Measurements from ENCODE around the gene HTRA2.
"Not testable (repeated sequence)": the region's sequence is repeated elsewhere in the genome, so short reads cannot be mapped to it uniquely, and the experiment has no call there.

HTRA2 gene

DNA sequence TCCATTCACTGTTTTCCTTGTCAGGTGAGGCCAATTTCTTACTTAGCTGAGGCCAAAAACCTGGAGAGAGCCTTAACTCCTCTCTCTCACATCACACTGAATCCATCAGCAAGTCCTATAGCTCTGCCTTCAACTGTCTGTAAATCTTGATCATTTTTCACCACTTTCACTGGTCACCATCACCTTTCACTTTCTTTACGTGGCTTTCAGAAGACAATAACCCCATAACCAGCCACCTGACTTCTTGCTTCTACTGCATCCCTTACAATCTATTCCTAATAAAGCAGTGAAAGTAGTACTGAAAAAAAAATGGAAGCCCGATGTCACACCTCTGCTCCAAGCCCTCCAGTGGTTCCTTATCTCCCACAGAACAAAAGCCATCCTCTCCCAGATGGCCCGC, 16.3 kb downstream of the HTRA2 start:
- no peak for DNase-seq

DNA sequence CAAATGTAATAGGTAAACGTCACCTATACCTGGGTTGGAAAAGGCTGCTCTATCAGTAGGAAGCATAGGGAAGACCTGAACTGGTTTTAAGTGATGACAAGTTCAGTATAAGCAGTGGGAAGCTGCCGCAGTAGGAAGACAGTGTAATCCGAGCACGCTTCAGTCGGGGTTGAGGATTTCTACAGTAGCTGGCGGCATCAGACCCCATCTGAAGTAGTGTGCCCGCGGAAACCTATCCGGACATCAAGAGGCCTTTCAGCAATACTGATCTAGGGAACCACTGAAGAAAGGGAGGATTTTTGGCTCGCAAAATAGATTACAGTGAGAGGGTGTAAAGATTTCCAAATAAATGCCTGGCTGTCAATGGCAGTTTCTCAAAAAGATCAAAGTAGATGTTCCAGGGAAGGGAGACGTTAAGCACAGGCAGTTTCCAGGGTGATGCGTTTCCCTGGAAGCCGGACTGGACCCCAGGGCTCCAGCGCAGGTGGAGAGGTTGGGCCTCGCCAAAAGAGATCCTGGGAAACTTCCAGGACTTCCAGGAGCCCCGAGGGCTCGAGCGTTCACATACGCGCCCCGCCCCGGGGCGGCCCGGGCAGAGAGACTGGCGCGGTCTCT, 18.7 kb downstream of the HTRA2 start:
- no peak for DNase-seq

DNA sequence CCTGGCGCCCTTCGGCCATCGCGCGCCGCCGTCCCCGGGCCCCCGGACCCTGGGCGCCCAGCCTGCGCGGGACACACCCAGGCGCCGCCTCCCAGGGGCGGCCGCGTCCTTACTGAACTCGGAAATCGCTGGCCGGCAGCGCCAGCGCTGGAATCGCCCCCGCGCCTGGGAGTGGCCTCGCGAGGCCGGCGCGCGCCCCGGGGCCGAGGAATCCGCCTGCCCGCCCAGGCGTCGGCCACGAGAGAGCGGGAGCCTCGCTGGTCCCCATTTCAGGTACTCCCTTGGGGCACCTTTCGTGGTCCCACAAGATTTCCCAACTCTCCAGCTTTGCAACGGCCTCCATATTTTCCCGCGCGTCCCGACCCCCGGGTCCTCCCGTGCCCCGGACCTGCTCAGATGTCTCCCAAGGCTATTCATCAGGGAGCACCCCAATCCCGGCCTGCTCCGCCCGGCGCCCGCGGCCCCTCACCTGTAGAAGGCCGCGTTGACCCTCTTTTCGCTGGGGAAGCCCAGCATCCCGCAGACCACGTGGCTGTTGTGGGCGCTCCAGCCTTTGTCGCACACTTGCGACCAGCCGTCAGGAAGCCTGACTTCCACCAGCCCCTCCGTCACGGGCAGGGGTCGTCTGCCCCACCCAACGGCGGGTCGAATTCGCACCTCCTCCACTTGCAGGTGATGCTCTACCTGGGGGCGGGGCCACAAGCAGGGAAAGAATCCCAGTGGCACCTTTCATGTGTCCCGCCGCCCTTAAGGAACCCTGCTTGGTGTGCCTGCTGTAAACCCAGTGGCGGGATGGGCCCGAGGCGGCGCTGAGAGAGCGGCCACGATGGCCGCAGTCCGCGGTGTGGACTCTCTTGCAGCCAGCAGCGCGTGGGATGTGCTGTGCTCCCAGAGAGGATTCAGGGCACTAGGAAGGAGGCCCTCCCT, 19.4 kb downstream of the HTRA2 start:
- DNase-seq: no peak

DNA sequence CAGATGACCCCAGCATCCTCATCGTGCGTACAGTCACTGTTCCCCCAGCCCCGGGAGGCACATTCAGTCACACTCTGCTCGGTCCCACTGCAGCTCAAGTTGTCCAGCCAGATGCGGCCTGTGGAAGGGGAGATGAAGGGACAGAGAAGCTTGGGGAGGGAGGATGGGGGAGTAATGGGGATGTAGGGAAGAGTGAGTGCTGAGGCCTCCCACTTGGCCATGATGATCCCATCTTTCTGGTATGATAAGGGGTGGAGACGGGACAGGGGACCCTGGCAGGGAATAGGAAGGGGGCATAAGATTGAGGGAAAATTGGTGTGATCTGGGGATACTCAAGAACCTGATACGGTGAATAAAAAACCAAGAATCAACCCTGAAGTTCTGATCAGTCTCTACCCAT, 20.5 kb downstream of the HTRA2 start:
- no peak for DNase-seq

DNA sequence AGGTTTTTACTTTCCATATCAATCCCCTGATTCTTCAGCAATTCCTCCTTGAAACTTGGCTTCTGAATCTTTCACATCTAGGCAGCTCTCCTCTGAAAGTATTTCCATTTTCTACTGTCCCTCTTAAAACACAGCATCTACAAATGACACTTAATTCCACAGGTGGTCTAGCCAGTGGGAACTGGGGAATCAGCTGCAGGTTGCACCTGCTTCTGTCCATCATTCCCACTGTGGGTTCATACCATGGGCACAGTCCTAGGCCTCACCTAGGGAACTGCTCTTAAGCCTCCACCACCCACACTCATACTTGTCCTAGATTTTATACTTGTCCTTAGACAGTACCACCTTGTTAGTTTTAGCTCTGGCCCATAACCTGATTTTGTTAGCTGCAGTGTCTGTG, 21.8 kb downstream of the HTRA2 start:
- no peak for DNase-seq

DNA sequence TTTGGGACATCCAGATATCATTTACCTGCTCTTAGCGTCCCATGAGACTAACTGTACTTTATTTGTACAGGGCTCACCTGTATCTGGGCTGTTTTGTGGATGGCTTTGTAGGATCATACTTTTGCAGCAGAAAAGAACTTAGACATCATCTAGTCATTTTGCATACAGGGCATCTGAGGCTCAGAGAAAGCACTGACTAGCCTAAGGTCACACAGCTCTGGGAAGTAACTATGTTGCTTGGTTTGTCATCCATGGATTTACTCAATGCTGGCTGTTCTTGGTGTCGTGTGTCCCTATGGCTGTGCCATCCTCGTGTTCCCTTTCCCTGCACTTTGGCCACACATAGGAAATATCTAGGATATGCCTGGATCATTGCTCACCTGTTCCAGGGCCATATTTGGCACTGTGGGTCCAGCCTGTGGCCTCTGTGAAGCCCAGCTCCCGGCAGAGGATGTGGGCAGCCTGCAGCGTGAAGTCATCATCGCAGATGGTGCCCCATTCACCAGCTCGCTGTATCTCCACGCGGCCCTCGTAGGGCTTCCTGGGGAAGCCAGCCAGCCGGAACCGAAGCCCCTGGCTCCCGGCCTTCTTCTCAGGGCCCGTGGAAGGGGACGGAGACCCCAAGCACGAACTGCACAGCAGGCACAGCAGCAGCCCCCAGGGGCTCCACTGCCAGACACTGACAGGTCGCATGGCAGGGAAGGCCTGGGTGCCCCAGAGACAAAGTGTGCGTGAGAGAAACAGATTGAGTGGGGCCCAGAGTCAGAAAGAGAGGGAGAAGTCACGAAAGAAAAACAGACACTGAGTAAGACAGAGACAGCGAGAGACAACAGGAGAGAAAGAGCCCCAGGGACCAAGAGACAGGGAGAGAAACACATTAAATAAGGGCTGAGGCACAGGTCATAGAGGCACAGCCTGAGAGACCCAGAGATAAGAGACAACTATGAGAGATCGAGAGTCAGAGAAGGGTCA, 22.5 kb downstream of the HTRA2 start:
- DNase-seq: no peak

DNA sequence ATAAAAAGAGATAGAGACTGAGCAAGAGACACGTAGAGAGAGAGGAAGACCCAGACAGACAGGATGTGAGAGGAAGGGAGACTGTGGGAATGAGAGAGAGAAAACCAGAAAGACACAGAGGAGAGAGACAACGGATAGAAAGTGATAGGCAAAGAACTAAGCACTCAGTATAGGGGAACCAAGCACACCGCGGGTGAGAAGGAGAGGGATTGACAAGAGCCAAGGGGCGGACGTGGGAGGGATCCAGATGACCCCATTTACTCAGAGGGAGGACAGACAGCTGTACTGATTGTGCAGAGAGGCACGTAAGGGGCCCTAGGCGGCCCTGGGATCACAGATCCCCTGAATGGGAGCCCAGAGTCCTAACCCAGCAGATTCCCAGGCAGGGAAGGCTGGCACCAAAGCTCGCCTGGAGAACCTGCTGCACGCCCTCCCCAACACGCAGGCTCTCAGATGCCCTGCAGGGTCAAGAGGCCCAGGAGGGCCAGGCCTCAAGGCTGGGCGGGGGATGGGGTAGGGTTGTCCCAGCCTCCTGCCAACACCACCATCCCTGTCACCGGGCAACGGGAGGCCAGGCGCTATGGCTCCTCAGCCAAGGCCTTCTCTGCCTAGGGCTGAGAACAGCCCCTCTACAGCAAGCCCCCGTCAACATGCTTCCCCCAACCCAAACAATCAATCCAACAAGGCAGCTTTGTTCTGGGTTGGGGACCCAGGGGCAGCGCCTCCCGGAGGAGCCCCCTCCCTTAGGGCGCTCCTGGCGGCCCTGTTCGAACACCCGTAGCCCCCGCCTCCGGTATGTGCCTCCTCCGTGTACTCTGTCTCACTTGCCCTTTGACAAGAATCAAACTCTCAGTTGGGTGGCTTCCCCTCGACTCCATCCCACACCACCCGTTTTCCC, 23.4 kb downstream of the HTRA2 start:
- DNase-seq: no peak

DNA sequence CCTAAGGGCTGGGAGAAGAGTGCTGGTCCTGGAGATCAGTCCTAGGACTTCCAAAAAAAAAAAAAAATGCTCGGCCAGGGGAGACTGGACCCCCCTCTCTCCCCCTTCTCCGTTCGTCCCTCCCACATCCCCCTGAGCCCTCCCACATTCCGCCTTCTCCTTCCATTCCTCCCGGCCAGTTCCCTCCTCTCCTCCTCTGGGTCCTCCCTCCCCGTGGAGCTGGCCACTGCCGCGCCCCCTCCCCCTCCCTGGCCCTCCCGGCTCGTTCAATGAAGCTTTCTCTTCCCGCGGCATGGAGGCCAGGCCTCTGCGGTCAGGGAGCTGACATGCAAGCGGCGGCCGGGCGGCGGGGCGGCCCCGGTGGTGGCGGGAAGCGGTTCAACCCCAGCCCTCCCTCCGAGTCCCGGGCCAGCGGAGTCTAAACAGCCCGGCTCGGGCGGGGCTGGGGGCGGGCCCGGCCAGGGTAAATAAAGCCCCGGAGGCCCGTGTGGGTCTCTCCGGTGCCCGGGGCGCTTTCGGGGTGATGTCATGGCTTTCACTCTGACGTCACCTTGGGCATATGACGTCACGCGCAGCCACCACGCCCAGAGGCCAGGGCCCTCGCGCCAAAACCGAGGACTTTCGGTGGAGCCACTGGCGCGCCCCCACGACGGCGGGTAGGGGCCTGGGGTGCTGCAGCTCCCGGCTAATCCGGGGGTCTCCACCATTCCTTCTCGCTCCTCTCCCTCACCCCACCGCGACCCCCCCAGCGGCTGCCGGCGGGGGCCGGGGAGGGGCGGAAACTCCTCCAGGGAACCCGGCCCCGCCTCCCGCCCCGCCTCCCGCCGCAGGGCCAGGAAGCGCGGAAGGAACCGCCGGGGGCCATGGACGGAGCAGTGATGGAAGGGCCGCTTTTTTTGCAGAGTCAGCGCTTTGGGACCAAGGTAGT, 24.4 kb downstream of the HTRA2 start, which contains the start of the genes DOK1 and LOXL3:
TSS of gene DOK1 (plus strand) at position 829 of the 928 bp plus-strand sequence. CDS start at position 864, 35 bp downstream.
TSS of gene LOXL3 (minus strand) at position 51 of the 928 bp plus-strand sequence. CDS start 1,308 bp downstream, outside the sequence.
- DNase-seq: no peak

DNA sequence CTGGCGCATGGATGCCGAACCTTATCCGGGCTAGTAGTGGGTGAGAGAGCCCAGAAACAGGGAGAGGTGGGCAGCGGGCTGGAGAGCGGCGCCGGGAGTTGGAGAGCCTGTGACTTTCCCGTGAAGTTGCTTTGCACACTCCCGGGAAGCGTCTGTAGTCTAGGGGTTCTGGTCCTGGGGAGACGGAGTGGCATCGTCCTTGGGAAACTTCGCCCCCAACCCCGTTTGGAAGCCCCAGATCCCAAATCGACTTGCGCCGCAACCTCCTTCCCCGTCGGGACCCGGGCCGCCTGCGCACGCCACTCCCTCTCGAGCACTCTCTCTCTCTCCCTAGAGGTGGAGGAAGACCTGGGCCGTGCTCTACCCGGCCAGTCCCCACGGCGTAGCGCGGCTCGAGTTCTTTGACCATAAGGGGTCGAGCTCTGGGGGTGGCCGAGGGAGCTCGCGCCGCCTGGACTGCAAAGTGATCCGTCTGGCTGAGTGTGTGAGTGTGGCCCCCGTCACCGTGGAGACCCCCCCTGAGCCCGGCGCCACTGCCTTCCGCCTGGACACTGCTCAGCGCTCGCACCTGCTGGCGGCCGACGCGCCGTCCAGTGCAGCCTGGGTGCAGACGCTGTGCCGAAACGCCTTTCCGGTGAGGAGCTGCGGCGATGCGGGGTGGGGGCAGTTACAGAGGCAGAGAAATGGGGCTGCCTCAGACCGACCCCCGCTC, 25.2 kb downstream of the HTRA2 start:
- no peak for DNase-seq

DNA sequence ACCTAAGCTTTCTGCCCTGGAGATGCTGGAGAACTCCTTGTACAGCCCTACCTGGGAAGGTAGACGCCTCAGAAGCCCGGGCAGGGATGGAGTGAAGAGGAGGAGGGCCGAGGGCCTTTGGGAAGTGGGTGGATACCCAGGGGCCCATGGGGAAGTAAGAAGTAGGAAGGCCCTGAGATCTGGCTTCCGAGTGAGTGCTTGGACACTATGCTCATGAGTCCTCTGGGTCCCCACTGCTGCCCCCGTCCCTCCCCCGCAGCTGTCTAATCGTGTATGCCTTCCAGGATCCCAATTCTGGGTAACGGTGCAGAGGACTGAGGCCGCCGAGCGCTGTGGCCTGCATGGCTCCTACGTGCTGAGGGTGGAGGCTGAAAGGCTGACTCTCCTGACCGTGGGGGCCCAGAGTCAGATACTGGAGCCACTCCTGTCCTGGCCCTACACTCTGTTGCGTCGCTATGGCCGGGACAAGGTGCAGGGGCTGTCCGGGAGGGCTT, 25.9 kb downstream of the HTRA2 start:
- no peak for DNase-seq

DNA sequence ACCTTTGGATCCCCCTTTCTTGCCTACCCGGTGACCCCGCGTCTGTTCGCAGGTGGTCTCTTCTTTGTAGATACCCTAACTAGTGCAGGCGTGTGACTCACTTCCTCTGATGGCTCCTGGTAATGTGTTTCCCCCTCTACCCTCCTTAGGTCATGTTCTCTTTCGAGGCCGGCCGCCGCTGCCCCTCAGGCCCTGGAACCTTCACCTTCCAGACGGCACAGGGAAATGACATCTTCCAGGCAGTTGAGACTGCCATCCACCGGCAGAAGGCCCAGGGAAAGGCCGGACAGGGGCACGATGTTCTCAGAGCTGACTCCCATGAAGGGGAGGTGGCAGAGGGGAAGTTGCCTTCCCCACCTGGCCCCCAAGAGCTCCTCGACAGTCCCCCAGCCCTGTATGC, 26.4 kb downstream of the HTRA2 start:
- no peak for DNase-seq

DNA sequence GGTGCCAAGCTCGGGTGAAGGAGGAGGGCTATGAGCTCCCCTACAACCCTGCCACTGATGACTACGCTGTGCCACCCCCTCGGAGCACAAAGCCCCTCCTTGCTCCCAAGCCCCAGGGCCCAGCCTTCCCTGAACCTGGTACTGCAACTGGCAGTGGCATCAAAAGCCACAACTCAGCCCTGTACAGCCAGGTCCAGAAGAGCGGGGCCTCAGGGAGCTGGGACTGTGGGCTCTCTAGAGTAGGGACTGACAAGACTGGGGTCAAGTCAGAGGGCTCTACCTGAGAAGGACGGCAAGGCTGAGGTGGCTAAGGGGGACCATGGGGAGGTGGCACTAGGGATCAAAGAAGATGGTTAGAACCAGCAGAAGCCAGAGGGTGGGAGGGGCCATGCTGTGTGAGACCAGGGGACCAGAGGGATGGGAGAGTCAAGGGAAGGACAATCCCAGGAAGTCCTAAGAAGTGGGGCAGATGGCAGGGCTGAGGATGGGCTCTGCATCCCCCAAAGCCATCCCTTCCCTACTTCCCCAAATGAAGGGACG, 27.2 kb downstream of the HTRA2 start:
- no peak for DNase-seq

DNA sequence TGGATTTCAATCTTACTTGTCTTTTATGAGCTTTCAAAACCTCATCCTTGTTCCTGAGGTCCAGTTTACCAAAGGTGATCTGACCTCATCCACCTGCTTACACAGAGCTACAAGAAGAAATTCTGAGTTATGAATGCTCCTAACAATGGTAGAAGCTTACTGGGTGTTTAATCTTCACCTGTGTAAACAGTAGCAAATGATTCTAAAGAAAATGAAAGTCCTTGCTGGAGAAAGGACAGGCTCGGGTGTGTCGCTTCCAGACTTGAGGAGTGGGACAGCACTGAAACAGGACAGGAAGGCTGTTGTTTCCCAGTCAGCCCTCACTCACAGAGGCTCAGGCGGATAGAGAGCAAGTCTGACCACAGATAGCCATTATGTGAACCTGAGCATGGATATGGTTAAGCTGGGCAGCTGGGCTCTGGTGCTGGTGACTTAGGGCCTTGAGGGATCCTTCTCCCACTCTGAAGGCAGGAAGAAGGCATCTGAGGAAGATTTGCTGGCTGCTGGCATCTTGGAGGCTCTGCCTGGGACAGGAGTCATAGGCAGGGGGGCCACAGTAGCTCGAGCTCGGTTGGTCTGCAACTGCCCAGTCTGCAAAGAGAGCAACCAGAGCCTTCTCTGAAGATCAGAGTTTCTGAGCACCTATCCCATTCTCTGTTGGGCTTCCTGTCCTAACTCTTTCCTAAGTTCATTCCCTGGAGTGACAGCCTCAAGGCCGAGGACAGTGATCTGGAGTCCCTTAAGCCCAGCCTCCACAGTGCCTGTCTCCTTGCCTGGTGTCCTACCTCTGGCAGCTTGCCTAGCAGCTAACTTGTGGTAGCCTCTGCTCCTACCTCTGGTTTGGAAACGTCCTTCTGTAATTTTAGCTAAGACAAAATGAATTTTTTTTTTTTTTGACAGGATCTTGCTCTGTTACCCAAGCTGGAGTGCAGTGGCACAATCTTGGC, 28.8 kb downstream of the HTRA2 start:
- no peak for DNase-seq

DNA sequence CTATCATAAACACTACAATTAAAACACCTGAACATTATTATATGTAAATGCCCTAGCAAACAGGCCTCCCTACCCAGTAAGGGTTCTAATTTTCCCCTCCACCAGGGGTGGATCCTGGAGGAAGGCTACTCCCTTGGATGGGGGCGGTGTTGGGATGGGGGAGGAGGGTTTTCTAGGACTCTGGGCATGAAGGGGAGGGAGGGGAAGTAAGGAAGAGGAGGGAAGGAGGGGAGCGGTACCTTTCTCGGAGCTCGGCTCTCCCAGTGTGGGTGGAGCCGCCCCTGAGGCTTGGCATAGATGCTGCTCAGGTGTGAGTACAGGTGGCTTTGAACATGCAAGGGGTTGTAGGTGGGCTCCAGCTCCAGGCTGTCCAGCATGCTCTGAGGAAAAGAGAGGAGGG, 30.2 kb downstream of the HTRA2 start:
- no peak for DNase-seq

DNA sequence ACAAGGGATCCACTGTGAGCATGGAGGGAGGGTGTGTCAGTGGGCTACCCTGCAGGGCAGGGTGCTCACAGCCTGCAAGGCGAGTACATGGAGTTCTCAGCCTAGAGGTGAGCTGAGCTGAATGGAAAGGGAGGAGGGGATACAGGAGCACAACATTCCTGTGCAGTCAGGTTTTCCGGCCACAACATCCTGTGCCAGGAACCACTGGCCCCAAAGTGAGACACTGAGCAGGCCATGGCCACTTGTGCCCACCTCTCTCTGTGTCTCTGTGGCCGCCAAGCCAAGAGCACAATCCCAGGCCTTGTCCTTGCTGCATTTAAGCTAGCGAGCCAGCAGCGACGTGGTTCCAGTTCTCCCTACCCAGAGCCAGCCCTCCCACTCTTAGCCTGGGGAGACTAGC, 30.9 kb downstream of the HTRA2 start:
- DNase-seq: no peak

DNA sequence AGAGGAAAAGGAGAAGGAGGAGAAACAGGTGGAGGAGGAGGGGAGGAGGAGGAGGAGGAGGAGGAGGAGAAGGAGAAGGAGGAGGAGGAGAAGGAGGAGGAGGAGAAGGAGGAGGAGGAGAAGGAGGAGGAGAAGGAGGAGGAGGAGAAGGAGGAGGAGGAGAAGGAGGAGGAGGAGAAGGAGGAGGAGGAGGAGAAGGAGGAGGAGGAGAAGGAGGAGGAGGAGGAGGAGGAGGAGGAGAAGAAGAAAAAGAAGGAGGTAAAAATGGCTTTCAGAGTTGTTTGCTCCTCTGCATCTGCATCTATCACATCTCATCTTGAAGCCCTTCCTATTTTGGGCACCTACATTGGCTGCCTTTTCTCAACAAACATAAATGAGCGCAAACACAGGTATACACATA, 31.3 kb downstream of the HTRA2 start:
- DNase-seq: not testable (repeated sequence)

DNA sequence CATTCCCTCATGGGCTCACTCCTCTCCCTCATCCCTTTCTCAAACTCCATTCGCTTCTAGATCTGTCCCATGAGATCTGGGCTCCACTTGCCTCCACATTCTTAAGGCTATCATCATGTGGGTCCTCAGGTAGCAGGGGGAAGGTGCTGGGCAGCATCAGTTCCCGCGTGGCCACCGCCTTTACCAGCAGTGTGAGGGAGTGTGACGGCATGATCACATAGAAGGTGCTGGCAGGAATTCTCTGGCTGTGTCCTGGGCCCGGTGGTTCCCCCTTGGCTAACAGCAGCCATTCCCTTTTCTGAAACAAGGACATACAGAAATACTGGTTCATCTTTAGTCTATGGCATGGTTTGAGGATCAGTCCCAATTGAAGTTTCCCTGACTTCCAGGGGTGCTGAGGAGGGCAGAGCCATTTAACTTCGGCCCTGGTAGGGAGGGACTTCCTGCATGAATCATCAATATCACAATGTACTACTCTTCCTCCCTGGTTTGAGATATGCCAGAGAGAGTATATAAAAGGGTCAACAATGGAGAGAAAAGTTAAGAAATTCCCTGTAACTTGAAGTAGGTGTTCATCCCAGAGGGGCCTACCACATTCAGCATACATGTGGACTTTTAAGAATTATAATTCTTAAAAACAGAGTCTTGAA, 32.5 kb downstream of the HTRA2 start:
- DNase-seq: no peak

DNA sequence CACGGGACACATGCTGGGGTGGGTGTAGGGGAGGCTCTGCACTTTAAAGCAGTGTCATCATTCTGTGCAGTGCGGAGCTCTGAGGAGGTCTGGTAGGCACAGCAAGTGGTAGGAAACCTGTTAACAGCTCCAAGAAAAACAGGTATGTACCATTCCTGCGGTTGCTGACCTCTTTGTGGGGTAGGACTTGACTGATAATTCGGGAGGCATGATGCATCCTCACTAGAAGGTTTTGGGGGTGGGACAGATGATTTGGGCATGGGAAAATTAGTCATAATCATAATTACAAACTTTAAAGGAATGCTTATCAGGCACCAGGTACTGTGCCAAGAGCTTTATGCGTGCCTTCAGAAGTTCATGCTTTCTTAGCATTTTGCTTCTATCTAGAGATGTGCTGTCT, 34.5 kb downstream of the HTRA2 start:
- DNase-seq: no peak
